ENCODE results near the gene SOX12. TPM values are rescaled to one million over a fixed set of nuclear protein-coding genes. Genes with fewer than 3 reads are reported as not detected.
"Not testable (repeated sequence)": the region's sequence is repeated elsewhere in the genome, so short reads cannot be mapped to it uniquely, and the experiment has no call there.

The SOX12 gene
- total and polyA plus RNA-seq, 9 donors = 5.9 to 27.7 (median 25.3) TPM

- Histone ChIP-seq H3K36me3 (ENCODE audit: control insufficient read depth, insufficient read depth, low read length) (peaks cover 13% of the 10 kb centered on the region), H3K27me3 (ENCODE audit: control insufficient read depth, insufficient read depth, low read length) (no peaks in the 10 kb centered on the region), H3K27ac (ENCODE audit: low read length) (peak within 1 kb of the TSS; percentile 98), H3K4me1 (ENCODE audit: control insufficient read depth, insufficient read depth, low read length) (peaks cover 15% of the 10 kb centered on the region), H3K9me3 (replicated peaks; ENCODE audit: control insufficient read depth, low read depth, low read length) (peaks cover 2% of the 10 kb centered on the region), H3K4me3 (ENCODE audit: low read length) (peak within 1 kb of the TSS; percentile 84)
- peak; percentile 87 for DNase-seq
- under 1% methylated on average over 43 of the region's 50 CpGs for whole genome bisulfite sequencing (ENCODE audit: insufficient coverage)
Observed at GRCh38 chr20:346640-347316, 21.4 kb downstream of the SOX12 start, which contains the start of gene NRSN2. NRSN2 (plus strand) TSS chr20:347111; CDS start chr20:349644, 2,533 bp downstream.

- H3K27ac ChIP-seq (ENCODE audit: low read length) = peak overlapping the region; percentile 98
- no peaks in the 10 kb centered on the region for H3K27me3 ChIP-seq (ENCODE audit: control insufficient read depth, insufficient read depth, low read length)
- DNase-seq = no peak
- WGBS (ENCODE audit: insufficient coverage) = 0% methylated on average over 3 of the region's 19 CpGs
- peaks cover 14% of the 10 kb centered on the region for H3K36me3 ChIP-seq (ENCODE audit: control insufficient read depth, insufficient read depth, low read length)
- peak overlapping the region; percentile 84 for H3K4me3 ChIP-seq (ENCODE audit: low read length)
- peaks cover 15% of the 10 kb centered on the region for H3K4me1 ChIP-seq (ENCODE audit: control insufficient read depth, insufficient read depth, low read length)
- no peaks in the 10 kb centered on the region for H3K9me3 ChIP-seq (replicated peaks; ENCODE audit: control insufficient read depth, low read depth, low read length)
Observed at GRCh38 chr20:347317-347639, 21.9 kb downstream of the SOX12 start.

GRCh38 chr20:347640-348484 is 22.5 kb downstream of the SOX12 start:
- peak overlapping the region; percentile 84 for H3K4me3 ChIP-seq (ENCODE audit: low read length)
- H3K4me1 ChIP-seq (ENCODE audit: control insufficient read depth, insufficient read depth, low read length) = peaks cover 15% of the 10 kb centered on the region
- peaks cover 20% of the 10 kb centered on the region for H3K36me3 ChIP-seq (ENCODE audit: control insufficient read depth, insufficient read depth, low read length)
- H3K27me3 ChIP-seq (ENCODE audit: control insufficient read depth, insufficient read depth, low read length) = no peaks in the 10 kb centered on the region
- WGBS (ENCODE audit: insufficient coverage) = 0% methylated on average over 38 of the region's 61 CpGs
- no peaks in the 10 kb centered on the region for H3K9me3 ChIP-seq (replicated peaks; ENCODE audit: control insufficient read depth, low read depth, low read length)
- peak overlapping the region; percentile 98 for H3K27ac ChIP-seq (ENCODE audit: low read length)
- peak; percentile 98 for DNase-seq

- DNase-seq = no peak
- H3K4me3 ChIP-seq (ENCODE audit: low read length) = no peak overlapping the region
- H3K27me3 ChIP-seq (ENCODE audit: control insufficient read depth, insufficient read depth, low read length) = no peaks in the 10 kb centered on the region
- no peaks in the 10 kb centered on the region for H3K9me3 ChIP-seq (replicated peaks; ENCODE audit: control insufficient read depth, low read depth, low read length)
- peaks cover 32% of the 10 kb centered on the region for H3K36me3 ChIP-seq (ENCODE audit: control insufficient read depth, insufficient read depth, low read length)
- 65% methylated on average over 3 of the region's 19 CpGs for WGBS (ENCODE audit: insufficient coverage)
- no peak overlapping the region for H3K27ac ChIP-seq (ENCODE audit: low read length)
- peaks cover 15% of the 10 kb centered on the region for H3K4me1 ChIP-seq (ENCODE audit: control insufficient read depth, insufficient read depth, low read length)
Observed at GRCh38 chr20:348972-349841, 23.9 kb downstream of the SOX12 start.

GRCh38 chr20:353166-353565 is 27.8 kb downstream of the SOX12 start:
- Histone ChIP-seq H3K27ac (ENCODE audit: low read length) (no peak overlapping the region), H3K36me3 (ENCODE audit: control insufficient read depth, insufficient read depth, low read length) (peaks cover 32% of the 10 kb centered on the region), H3K27me3 (ENCODE audit: control insufficient read depth, insufficient read depth, low read length) (no peaks in the 10 kb centered on the region), H3K4me1 (ENCODE audit: control insufficient read depth, insufficient read depth, low read length) (peaks cover 7% of the 10 kb centered on the region), H3K4me3 (ENCODE audit: low read length) (no peak overlapping the region), H3K9me3 (replicated peaks; ENCODE audit: control insufficient read depth, low read depth, low read length) (no peaks in the 10 kb centered on the region)
- DNase-seq = no peak
- 90% methylated on average over 12 of the region's 13 CpGs for WGBS (ENCODE audit: insufficient coverage)

- no peak overlapping the region for H3K27ac ChIP-seq (ENCODE audit: low read length)
- no peaks in the 10 kb centered on the region for H3K27me3 ChIP-seq (ENCODE audit: control insufficient read depth, insufficient read depth, low read length)
- peak; percentile 87 for DNase-seq
- WGBS (ENCODE audit: insufficient coverage) = 3% methylated on average over 10 of the region's 14 CpGs
- peaks cover 28% of the 10 kb centered on the region for H3K36me3 ChIP-seq (ENCODE audit: control insufficient read depth, insufficient read depth, low read length)
- no peaks in the 10 kb centered on the region for H3K4me1 ChIP-seq (ENCODE audit: control insufficient read depth, insufficient read depth, low read length)
- no peaks in the 10 kb centered on the region for H3K9me3 ChIP-seq (replicated peaks; ENCODE audit: control insufficient read depth, low read depth, low read length)
- H3K4me3 ChIP-seq (ENCODE audit: low read length) = no peak overlapping the region
Observed at GRCh38 chr20:354298-354977, 29.1 kb downstream of the SOX12 start.

- WGBS (ENCODE audit: insufficient coverage) = no CpG with 5 or more reads among the region's 2 CpGs
- H3K27me3 ChIP-seq (ENCODE audit: control insufficient read depth, insufficient read depth, low read length); DNase-seq; H3K4me3 ChIP-seq (ENCODE audit: low read length); H3K9me3 ChIP-seq (replicated peaks; ENCODE audit: control insufficient read depth, low read depth, low read length); H3K27ac ChIP-seq (ENCODE audit: low read length); H3K4me1 ChIP-seq (ENCODE audit: control insufficient read depth, insufficient read depth, low read length): not testable (repeated sequence)
- peaks cover 21% of the 10 kb centered on the region for H3K36me3 ChIP-seq (ENCODE audit: control insufficient read depth, insufficient read depth, low read length)
Observed at GRCh38 chr20:356154-356553, 30.8 kb downstream of the SOX12 start.

- H3K4me3 ChIP-seq (ENCODE audit: low read length) = no peak overlapping the region
- H3K27me3 ChIP-seq (ENCODE audit: control insufficient read depth, insufficient read depth, low read length) = no peaks in the 10 kb centered on the region
- H3K36me3 ChIP-seq (ENCODE audit: control insufficient read depth, insufficient read depth, low read length) = peaks cover 21% of the 10 kb centered on the region
- peaks cover 7% of the 10 kb centered on the region for H3K4me1 ChIP-seq (ENCODE audit: control insufficient read depth, insufficient read depth, low read length)
- WGBS (ENCODE audit: insufficient coverage) = 73% methylated on average over 10 of the region's 10 CpGs
- no peak overlapping the region for H3K27ac ChIP-seq (ENCODE audit: low read length)
- no peak for DNase-seq
- H3K9me3 ChIP-seq (replicated peaks; ENCODE audit: control insufficient read depth, low read depth, low read length) = no peaks in the 10 kb centered on the region
Observed at GRCh38 chr20:356745-357144, 31.4 kb downstream of the SOX12 start.

- Histone ChIP-seq H3K4me3 (ENCODE audit: low read length) (no peak overlapping the region), H3K36me3 (ENCODE audit: control insufficient read depth, insufficient read depth, low read length) (peaks cover under 1% of the 10 kb centered on the region), H3K4me1 (ENCODE audit: control insufficient read depth, insufficient read depth, low read length) (peaks cover 13% of the 10 kb centered on the region), H3K9me3 (replicated peaks; ENCODE audit: control insufficient read depth, low read depth, low read length) (no peaks in the 10 kb centered on the region), H3K27ac (ENCODE audit: low read length) (peak overlapping the region; percentile 9), H3K27me3 (ENCODE audit: control insufficient read depth, insufficient read depth, low read length) (no peaks in the 10 kb centered on the region)
- WGBS (ENCODE audit: insufficient coverage) = no CpG with 5 or more reads among the region's 4 CpGs
- DNase-seq = no peak
Observed at GRCh38 chr20:358891-359555, 33.7 kb downstream of the SOX12 start.
